ENCODE results near the gene HAPLN2.

GRCh38 chr1:156625436-156626078 is 6.3 kb downstream of the HAPLN2 start:
- TF ChIP-seq ZBTB21 (tag by site-specific recombination; IDR thresholded peaks at IDR 0.05) (no peak), CTCF (tag by site-specific recombination; IDR thresholded peaks at IDR 0.05) (peak; percentile 88), ZNF660 (tag by site-specific recombination; IDR thresholded peaks at IDR 0.05) (0 out of 2 replicates have a peak, but pooled peaks have one; percentile 38), ZNF670 (tag by site-specific recombination; IDR thresholded peaks at IDR 0.05; ENCODE audit: low read depth) (no peak), REST (tag by site-specific recombination; IDR thresholded peaks at IDR 0.05) (0 out of 2 replicates have a peak, but pooled peaks have one; percentile 37), PBX3 (CRISPR knock-in tag; IDR thresholded peaks at IDR 0.05) (no peak), KLF7 (tag by site-specific recombination; IDR thresholded peaks at IDR 0.05; ENCODE audit: borderline replicate concordance) (no peak), ZNF785 (tag by site-specific recombination; IDR thresholded peaks at IDR 0.05) (0 out of 2 replicates have a peak, but pooled peaks have one; percentile 12), ZNF416 (tag by site-specific recombination; IDR thresholded peaks at IDR 0.05) (no peak), ZNF146 (tag by site-specific recombination; IDR thresholded peaks at IDR 0.05) (no peak), ZNF274 (IDR thresholded peaks at IDR 0.05; ENCODE audit: low read length) (no peak), ZNF274 (tag by site-specific recombination; IDR thresholded peaks at IDR 0.05; ENCODE audit: borderline replicate concordance) (no peak), ZBTB20 (tag by site-specific recombination; IDR thresholded peaks at IDR 0.05) (no peak), OVOL3 (tag by site-specific recombination; IDR thresholded peaks at IDR 0.05) (no peak)
